Fibroblast of skin of scalp (primary cell): ENCODE results near the gene RNF220.

Experiments used
- DNase-seq: peaks from one replicate; pipeline ENCODE4 v3.0.0-alpha.2; 2013

RNF220 gene

DNA sequence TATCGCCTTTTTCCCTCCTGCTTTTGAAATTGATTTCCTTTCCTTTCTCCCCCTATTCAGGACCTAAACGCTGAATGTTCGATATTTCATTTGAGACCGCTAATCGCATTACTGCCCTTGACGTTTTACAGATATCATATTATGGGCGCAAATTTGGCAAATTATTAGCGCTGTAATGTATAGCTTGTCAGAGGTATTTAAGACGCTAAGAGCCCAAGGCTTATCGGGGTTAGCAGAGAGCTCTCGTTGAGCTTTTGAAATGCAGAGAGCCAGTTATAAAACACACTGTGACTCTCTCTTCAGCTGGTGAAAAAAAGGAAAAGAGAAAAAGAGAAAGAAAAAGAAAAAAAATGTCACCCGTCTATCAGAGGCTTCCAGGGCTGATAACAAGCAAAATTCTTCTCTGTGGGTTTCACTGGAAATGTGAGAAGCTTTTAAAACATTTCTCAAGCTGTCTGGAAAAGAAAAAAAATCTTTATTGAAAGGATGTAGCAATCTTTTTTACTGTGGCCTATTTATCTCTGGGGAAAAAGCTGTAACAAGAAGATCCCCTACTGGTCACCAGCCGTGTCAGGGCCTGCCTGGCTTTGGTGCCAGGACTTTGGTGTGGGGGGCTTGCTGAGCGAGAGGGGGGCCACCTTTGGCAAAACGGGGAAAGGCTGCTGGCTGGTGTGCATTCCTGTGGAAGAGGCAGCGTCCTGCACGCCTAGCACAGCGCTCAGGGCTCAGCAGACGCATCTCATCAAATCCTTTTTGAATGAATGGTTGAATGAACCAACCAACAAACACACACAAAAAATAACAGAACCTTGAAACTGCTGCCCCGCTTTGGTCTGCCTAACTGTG lies 119.8 kb downstream of the RNF220 start:
- no peak for DNase-seq

DNA sequence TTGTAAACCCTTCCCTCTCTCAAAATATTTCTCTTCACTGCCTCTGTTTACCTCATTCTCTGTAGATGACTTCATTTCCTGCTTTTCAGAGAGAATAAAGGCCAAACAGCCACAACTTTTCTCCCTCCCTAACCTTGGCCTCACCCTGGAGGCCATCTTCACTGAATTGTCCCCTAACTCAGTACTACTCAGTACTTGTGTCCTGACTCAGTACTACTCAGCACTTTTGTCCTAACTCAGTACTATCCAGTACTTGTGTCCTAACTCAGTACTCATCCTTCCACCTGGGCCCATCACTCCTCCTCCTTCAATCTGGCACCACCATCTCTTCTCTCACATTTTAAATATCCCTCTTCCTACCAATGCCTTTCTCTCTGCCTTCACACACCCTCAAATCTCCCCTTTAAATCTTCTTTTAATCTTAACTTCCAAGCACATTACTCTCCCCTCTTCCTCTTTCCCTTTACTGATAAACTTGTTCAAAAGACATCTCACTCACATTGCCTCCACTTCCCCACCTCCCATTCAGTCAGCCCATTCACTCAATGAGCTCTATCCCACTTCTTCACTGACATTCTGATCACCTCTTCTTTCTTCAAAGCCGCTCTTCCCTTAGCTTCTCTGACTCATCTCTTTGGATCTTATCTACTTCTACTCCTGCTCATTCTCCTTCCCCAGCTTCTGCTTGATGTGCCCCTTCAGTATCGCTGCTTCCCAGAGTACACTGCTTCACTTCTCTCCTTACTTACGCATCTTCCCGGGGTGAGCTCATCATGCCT lies 121.4 kb downstream of the RNF220 start:
- no peak for DNase-seq

DNA sequence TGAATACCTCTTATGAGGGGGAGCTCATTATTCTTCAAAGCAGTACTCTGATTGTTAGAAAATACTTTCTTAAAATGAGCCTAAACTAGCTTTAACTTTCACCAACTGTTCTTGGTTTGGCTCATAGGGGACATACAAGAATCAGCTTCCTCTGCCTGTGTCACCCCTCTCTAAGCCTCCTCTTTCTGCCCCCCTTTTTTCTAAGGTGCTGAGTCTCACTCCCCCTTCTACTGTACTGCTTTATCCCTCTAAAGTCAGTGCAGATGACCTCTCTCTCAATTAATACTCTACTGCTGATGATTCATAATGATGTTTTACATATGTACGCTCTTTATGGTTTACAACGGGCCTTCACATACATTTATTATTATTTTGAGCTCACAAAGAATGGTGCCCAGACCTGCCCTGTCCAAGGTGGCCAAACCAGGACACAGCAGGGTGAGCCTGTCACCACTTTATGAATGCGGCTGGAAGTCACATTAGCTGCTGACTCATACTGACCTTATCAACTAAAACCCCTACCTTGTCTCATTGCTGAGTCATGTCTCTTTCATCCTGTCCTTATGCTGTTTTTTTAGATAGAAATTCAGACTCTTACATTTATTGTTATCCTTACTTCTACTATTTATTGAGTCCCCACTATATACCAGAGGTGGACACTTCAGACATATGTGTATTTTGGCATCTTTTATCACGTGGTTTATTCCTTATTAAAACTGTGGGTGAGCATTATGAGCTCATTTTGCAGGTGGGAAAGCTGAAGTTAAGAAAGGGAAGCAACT lies 126.9 kb downstream of the RNF220 start:
- DNase-seq: no peak

DNA sequence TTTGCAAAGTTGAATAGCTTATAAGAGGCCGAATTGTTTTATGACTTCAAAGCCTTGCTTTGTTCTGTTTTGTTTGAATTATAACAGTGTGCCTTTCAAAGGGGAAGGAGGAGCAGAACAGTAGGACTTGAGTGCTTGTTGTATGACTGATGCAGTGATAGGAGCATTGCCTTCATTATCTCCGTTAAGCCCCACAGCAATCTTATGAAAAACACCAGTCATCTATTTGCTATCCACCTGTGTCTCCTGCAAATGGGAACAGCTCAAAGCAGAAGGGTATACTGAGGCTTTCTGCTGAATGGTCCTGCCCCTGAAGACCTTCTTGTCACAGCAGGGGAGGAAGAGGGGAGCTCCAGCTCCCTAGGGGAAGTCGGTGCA lies 127.5 kb downstream of the RNF220 start:
- DNase-seq: no peak

- DNase-seq: no peak
Measured at GRCh38 chr1:44534771-44535170, 129.7 kb downstream of the RNF220 start.

DNA sequence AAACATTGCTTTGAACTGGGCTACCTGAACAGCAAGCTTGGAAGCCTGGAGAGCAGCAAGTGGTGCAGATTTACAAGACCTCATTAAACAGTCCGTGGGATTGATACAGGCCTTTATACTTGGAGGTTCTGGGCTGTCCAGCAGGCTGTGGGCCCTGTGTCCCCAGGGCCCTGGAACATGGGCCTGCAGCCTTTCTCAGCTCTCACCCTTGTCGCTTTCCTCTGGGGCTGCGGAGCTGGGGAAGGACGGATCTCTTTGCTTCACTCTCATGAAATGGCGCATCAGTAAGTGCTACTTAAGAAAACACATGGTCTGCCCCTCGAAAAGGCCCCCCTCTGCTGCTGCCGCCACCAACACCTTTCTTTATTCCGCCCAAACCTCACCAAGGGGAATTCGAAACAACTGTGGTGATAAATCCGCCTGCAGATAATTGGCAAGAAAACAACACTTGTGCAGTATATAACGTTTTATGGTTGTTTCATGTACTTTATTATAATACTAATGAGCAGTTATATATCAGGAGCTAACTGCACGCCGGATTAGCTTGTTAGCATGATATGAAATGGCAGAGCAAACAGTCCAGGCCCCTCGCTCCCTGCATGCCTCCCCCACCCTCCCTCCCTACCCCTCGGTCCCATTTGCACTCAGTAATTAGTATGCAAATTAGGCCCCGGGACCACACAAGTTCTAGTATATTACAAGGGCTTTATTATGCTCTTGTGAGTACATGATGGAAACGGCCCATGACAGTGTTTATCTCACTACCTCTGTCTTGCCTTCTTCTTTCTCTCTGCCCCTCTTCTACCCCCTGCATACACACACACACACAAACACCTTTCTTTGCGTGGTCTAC lies 131.5 kb downstream of the RNF220 start:
- DNase-seq: no peak

GRCh38 chr1:44537538-44537937 lies 132.5 kb downstream of the RNF220 start:
- DNase-seq: no peak

DNA sequence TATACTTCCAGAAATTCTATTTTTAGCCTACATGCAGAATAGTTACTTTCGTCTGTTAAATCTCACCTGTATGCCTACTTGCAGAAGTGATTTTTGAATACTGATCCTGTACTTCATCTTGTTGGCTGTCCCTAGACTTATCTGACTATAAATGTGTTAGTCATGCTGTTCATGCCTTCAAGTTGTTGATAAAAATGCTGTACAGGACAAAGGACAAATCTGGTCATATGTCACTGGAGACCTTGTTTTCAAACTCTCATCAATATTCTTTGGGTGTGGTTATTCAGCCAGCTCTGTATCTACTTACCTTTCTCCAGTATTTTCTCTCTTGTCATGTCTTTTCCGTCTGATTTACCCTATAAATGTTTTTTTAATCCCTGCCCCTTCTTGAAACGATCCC lies 132.9 kb downstream of the RNF220 start:
- no peak for DNase-seq

DNA sequence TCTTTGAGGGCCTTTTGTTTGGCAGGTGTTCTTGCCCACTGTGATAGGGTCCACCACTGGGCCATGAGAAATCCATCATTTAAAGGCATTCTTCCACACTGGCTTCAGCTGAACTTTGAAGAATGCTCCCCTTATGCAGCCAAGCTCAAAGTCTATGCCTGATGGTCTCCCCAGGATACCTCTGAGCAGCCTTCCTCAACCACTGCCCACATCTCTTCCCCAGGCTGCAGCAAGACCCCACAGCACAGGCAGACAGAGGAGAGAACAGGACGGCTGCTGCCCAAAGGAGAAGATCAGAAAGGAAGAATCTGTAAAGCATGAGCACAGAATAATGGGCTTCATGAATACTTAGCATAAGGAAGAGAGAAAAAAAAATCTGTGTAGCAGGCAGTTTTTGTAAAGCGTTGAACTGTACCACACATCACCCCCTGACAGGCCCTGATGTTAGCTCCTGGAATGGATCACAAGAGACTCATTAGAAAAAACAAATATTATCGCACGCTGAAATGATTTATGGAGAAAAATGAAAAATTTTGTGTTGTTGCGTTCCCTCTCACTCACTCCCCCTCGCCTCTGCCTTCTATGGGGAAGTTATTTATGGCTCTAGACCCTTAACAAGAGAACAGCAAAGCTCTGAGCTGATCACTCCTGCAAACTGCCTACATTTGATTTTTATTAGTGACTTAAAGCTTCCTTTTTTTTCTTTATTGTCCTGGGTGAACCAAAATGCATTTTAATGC lies 135.1 kb downstream of the RNF220 start:
- no peak for DNase-seq

DNA sequence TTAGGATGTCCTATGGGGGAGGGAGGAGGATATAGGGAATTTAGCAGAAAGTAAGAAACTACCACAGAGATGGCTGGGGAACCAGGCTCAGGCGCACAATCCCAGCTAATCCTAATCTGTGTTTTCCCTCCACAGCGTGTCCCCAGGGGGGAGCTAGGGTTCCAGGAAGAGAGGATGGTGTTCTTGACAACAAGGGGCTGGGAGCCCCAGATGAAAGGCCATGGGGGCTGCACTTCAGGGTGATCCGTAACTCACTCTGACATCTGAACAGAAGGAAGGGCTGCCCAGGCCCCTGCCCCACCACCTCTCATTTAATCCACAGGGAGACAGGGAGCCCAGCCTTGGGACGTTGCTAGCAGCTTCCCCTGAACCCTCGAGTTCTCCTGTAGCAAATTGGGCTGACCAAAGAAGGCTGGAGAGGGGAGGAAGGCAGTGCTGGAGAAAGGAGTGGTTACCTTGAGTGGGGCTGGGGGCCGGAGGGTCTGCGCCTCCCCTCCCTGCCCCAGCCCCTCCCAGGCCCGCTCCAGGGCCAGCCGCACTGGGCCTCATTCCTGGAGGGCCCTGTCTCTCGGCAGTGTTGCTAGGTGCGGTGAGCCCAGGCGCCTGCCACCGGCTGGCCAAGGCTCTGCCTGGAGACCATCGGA lies 137.5 kb downstream of the RNF220 start:
- DNase-seq: no peak

- no peak for DNase-seq
Measured at GRCh38 chr1:44543064-44543744, 138.1 kb downstream of the RNF220 start.

- no peak for DNase-seq
Measured at GRCh38 chr1:44543786-44544185, 138.7 kb downstream of the RNF220 start.

DNA sequence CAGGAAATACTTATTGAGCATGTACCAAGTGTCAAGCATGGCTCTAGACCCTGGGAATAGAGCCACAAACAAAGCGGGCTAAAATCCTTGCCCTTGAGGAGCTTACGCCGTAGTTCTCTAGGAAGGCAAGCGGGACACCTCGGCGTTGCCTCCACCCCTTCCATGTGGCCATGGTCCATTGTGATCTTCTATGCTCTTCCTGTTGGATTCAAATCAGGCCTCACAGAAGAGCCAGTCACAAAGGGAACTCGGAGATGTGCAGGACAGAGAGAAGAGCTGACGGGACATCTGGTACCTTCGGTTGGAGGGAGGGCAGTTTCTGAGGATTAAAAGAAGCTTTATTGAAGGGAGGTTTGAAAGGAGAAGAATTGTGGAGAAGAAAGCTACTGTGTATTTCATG lies 139.9 kb downstream of the RNF220 start:
- DNase-seq: no peak

DNA sequence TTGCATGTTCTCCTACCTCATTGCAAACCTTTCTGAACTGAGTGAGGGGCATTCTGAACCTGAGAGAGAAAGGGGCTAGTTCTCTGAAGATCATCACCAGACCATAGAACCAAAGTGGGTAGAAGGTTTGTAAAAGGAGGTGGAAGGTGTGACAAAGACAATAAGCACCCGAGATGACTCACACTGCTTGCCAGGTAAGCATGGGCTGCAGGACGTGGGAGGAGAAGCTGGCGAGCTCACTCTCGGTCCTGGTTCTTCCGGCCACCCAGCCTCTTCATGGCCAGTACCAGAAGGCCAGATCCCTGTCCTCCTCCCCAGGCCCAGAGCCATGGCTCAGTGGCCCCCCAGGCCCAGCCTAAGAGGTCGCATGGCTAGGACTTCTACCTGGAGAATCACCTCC lies 140.9 kb downstream of the RNF220 start:
- DNase-seq: no peak

DNA sequence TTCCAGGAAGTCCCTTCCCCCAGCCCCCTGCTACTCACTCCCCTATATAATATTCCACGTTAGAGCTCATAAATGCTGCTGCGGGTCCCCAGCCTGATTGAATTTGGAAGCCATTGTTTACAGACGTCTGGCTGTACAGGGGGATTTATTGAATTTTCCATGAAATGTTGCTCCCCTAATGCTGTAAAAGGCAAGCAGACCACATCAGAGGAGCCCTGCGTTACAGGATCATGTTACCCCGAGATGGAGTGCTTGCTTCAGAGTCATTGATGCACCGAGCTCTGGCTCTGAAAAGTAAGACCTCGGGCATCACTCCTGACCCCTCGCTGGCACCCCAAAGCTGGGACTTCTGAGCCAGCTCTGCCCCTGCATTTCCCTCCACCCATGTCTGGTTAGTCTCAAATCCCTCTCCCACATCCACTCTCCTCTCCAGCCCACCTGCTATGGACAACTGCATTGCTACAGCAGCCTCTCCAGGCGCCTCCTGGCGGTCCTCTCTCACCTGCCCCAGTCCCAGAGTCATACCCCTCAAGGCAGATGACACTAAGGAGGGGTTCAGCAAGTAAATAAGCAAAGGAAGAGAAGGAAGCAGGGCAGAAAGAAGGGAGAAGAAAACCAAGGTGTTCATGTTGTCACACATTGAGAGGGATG lies 141.5 kb downstream of the RNF220 start:
- no peak for DNase-seq

- DNase-seq: no peak
Measured at GRCh38 chr1:44547361-44547760, 142.3 kb downstream of the RNF220 start.

- no peak for DNase-seq
Measured at GRCh38 chr1:44547837-44548236, 142.8 kb downstream of the RNF220 start.

DNA sequence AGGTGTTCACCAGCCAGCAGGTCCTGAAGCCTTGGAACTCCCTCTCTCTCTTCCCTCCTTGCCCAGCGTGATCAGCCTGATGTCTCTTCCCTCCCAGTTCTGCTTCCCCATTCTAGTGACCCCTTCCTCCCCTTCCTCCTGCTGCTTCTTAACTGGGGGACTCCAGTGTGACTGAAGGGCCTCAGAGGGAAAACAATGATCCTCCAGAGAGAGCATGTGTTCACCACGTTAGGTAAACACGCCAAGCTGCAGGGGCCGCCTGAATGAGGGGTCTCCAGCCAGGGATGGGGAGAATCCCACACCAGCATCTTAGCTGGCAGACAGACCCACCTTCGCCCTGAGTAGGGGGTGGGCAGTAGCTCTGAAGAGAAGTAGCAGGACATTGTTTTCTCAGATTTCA lies 144.5 kb downstream of the RNF220 start:
- no peak for DNase-seq

GRCh38 chr1:44553127-44553758 lies 148.2 kb downstream of the RNF220 start:
- no peak for DNase-seq
